Duodenal mucosa (tissue), 2 donors: Measurements from ENCODE around the gene ANXA3.

Source experiments
- H3K27ac ChIP-seq: one replicate; pipeline ENCODE4 v1.7.0; 2013; ENCODE audit warnings: low read depth, low read length
- H3K27me3 ChIP-seq, 2 donors: one replicate each; pipeline ENCODE4 v1.7.0; 2013; ENCODE audit warnings: low read length in 2 of 2, control low read depth in 1 of 2; ENCODE audit not compliant: insufficient read depth in 2 of 2, control insufficient read depth in 1 of 2
- H3K36me3 ChIP-seq, 2 donors: one replicate each; pipeline ENCODE4 v1.7.0; 2013; ENCODE audit warnings: low read length in 2 of 2, control low read depth in 1 of 2; ENCODE audit not compliant: insufficient read depth in 2 of 2, control insufficient read depth in 1 of 2
- H3K4me1 ChIP-seq, 2 donors: one replicate each; pipeline ENCODE4 v1.7.0; 2013; ENCODE audit warnings: low read length in 2 of 2, control low read depth in 1 of 2; ENCODE audit not compliant: insufficient read depth in 2 of 2, control insufficient read depth in 1 of 2
- H3K4me3 ChIP-seq, 2 donors: one replicate each; pipeline ENCODE4 v1.7.0; 2013; ENCODE audit warnings: low read length in 2 of 2, low read depth in 1 of 2
- H3K9ac ChIP-seq, 2 donors: one replicate each; pipeline ENCODE4 v1.7.0; 2013; ENCODE audit warnings: low read length in 2 of 2, low read depth in 1 of 2
- H3K9me3 ChIP-seq, 2 donors: one replicate each; pipeline ENCODE4 v1.7.0; 2013; ENCODE audit warnings: low read length in 2 of 2, control low read depth in 1 of 2; ENCODE audit not compliant: control insufficient read depth in 1 of 2

ANXA3 gene

GRCh38 chr4:78568640-78569305 lies 17.2 kb downstream of the ANXA3 start:
- Histone ChIP-seq H3K36me3 (no peaks in the 10 kb centered on the region), H3K4me1 (peaks cover 6 to 18% of the 10 kb centered on the region in 2 donors), H3K4me3 (no peak overlapping the region), H3K27ac (no peak overlapping the region), H3K9me3 (no peaks in the 10 kb centered on the region), H3K9ac (no peak overlapping the region), H3K27me3 (no peaks in the 10 kb centered on the region)

- H3K27ac ChIP-seq = no peak overlapping the region
- peaks cover 6 to 18% of the 10 kb centered on the region in 2 donors for H3K4me1 ChIP-seq
- no peak overlapping the region for H3K9ac ChIP-seq
- no peak overlapping the region for H3K4me3 ChIP-seq
- no peaks in the 10 kb centered on the region for H3K9me3 ChIP-seq
- H3K36me3 ChIP-seq = no peaks in the 10 kb centered on the region
- H3K27me3 ChIP-seq = no peaks in the 10 kb centered on the region
Measured at GRCh38 chr4:78569306-78569821, 17.8 kb downstream of the ANXA3 start.

GRCh38 chr4:78570117-78570516 lies 18.5 kb downstream of the ANXA3 start:
- Histone ChIP-seq H3K27me3 (no peaks in the 10 kb centered on the region), H3K36me3 (no peaks in the 10 kb centered on the region), H3K4me3 (no peak overlapping the region), H3K4me1 (peaks cover 6 to 18% of the 10 kb centered on the region in 2 donors), H3K9me3 (no peaks in the 10 kb centered on the region), H3K9ac (no peak overlapping the region), H3K27ac (no peak overlapping the region)

- Histone ChIP-seq H3K9me3 (no peaks in the 10 kb centered on the region), H3K4me3 (no peak overlapping the region), H3K27ac (no peak overlapping the region), H3K4me1 (peaks cover 5 to 16% of the 10 kb centered on the region in 2 donors), H3K9ac (no peak overlapping the region), H3K36me3 (no peaks in the 10 kb centered on the region), H3K27me3 (no peaks in the 10 kb centered on the region)
Measured at GRCh38 chr4:78571804-78572203, 20.2 kb downstream of the ANXA3 start.

DNA sequence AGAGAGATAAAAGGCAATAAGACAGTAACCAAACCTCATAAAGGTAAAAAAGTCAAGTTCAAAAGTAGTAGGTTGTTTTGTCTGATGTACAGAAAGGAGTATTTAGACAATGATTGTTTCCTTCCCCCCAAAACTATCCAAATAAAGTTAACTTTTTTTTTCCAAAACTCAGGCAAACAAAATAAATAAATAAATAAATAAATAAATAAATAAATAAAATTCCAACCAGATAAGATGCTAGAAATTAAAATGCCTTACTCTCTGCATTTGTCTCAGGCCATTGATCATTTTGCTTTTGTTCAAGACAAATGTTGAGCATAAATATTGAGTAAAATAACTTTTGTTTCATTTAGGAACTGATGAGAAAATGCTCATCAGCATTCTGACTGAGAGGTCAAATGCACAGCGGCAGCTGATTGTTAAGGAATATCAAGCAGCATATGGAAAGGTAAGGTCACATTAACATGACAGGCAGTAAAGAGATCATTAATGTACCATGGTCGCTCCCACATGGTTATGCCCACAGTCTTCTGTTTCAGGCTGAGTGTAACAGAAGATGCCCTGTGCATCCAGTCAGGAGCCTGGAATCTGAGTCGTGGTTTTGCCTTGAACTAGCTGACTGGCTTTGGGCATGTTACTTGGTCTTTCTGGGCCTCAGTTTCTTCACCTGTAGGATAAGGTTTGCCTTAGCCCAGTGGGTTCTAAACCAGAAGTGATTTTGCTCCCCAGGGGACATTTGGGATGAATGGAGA lies 27.3 kb downstream of the ANXA3 start:
- H3K36me3 ChIP-seq = no peaks in the 10 kb centered on the region
- H3K27me3 ChIP-seq = no peaks in the 10 kb centered on the region
- H3K4me3 ChIP-seq = no peak overlapping the region
- H3K4me1 ChIP-seq = no peaks in the 10 kb centered on the region
- H3K9ac ChIP-seq = no peak overlapping the region
- no peak overlapping the region for H3K27ac ChIP-seq
- no peaks in the 10 kb centered on the region for H3K9me3 ChIP-seq

- Histone ChIP-seq H3K36me3 (no peaks in the 10 kb centered on the region), H3K27ac (no peak overlapping the region), H3K9ac (no peak overlapping the region), H3K4me3 (no peak overlapping the region), H3K9me3 (no peaks in the 10 kb centered on the region), H3K27me3 (no peaks in the 10 kb centered on the region), H3K4me1 (no peaks in the 10 kb centered on the region)
Measured at GRCh38 chr4:78581618-78582017, 30.0 kb downstream of the ANXA3 start.

GRCh38 chr4:78584863-78585547 lies 33.4 kb downstream of the ANXA3 start:
- no peak overlapping the region for H3K9ac ChIP-seq
- H3K27me3 ChIP-seq = no peaks in the 10 kb centered on the region
- H3K36me3 ChIP-seq = no peaks in the 10 kb centered on the region

DNA sequence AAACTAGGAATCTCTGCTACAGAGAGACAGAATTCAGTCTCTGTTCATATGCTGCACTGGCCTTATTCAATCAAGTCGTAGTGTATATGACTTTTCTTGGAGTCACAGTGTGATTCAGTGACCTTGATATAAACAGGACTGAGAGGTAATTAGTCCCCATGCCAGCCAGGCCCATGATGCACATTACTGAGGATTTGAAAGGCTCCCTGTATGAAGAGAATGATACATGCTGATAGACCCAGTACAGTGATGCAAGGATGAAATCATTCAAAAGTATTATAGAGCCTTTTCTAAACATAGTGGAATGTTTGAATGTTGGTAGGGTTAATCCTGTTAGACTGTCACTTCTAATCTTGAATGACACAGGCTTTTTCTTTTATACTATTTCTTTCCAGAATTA lies 34.1 kb downstream of the ANXA3 start:
- Histone ChIP-seq H3K4me1 (no peaks in the 10 kb centered on the region), H3K9me3 (no peaks in the 10 kb centered on the region), H3K27ac (no peak overlapping the region), H3K9ac (no peak overlapping the region), H3K4me3 (no peak overlapping the region), H3K27me3 (no peaks in the 10 kb centered on the region), H3K36me3 (no peaks in the 10 kb centered on the region)

More at GRCh38 chr4:78584863-78585547, 33.4 kb downstream of the ANXA3 start:
- Histone ChIP-seq H3K4me1 (no peaks in the 10 kb centered on the region), H3K4me3 (no peak overlapping the region), H3K9me3 (no peaks in the 10 kb centered on the region), H3K27ac (no peak overlapping the region)

GRCh38 chr4:78588894-78589545 lies 37.5 kb downstream of the ANXA3 start:
- H3K36me3 ChIP-seq = no peaks in the 10 kb centered on the region
- no peaks in the 10 kb centered on the region for H3K27me3 ChIP-seq
- no peak overlapping the region for H3K4me3 ChIP-seq
- H3K27ac ChIP-seq = no peak overlapping the region
- H3K9ac ChIP-seq = no peak overlapping the region
- H3K4me1 ChIP-seq = peaks cover 3 to 13% of the 10 kb centered on the region in 2 donors
- H3K9me3 ChIP-seq = no peaks in the 10 kb centered on the region
